Raji (cell line): ENCODE measurements around the gene TMEM108.

Experiments used
- POLR2A ChIP-seq: IDR thresholded peaks from 2 replicates; pipeline ENCODE4 v1.6.1; 2011; ENCODE audit warnings: low read depth, low read length, control low read depth; ENCODE audit not compliant: insufficient read depth

TMEM108 gene

DNA sequence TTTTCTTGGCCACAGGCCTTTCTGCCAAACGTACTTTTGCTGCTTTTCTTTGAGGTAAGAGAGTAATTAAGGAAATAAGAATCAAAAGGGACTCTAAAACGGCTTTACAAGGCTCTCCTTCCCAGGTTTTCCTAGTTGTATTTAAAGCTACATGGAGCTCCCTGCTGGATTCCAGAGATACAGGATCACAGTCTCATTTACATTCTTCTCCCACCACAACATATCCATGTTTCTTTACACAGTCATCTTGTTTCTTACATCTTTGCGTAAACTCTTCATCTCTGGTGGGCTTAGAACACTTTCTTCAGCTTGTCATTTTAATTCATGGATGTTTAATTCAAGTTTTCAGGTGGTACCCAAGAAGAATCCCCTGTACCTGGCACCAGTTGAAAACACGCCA is 244.0 kb downstream of the TMEM108 start:
- TF ChIP-seq POLR2A, result no peak

DNA sequence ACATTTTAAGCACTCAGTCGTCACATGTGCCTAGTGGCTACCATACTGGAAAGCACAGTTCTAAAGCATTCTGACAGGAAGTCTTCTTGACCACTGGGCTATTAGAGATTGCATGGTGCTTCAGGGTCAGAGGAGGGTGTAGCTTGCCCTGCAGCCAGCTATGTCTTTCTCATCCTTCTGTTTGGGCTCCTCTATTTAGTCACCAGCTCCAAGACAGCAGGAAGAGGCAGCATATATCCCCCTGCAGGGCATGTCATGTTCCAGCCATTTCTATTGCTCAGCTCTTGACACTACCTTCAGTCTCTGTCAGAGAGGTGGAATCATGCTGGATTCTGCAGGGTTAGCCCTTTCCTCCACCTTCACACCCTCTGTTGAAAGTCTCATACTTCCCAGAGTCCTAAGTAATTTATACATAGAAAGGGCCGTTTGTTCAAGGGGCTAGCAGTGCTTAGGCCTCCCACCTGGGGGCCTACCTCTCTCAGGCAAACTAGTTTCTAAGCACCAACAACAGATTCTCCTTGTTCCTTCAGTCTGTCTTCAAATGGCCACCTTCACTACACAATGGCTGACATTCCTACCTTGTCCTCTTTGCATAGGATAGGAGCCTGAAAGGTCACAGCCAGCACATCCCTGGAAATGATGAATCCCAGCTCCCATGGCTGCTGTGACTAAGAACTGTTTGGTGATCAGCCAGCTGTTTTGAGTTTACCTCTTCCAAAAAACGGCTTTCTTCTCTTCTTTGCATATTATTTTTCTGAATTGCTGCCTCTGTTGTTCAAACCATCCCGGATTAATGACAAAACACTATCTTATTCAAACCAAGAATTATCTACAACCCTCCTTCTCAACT is 246.0 kb downstream of the TMEM108 start:
- TF ChIP-seq POLR2A, result no peak

DNA sequence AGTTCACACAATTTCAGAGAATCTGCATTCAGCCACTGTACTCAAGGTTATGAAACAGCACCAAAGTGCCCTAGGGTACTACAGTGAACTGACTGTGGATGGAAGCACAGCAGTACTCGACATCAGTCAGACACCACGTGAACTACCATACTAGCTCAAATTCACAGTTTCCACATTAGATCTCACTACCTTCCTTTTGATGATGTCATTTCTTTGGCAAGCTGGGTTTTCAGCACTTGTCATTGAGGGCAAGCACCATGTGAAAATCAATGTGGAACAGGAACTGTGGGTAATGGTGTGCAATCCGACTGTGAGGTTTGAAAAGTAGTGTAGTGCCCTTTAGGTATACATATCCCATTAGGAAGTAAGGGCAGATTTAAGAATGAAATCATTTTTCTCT is 251.1 kb downstream of the TMEM108 start:
- no peak for TF ChIP-seq POLR2A

DNA sequence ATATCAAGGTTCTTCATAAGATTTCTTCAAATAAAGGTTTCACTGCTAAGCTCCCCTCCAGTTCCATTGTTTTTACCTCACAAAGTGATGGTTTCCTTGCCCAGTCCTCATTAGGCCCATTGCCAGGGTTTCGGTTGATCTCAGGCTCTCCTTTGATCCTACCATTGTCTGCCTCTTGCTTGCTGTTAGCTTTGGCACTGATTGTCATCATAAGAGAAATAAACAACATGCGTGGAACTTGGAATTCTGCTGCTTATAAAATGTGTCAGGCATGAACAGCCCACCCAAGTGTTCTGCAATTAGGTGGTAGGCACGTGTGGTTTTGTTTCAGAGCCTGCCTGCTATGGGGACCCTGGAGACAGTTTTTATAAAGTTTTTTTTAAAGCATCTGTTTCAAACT is 254.1 kb downstream of the TMEM108 start:
- no peak for TF ChIP-seq POLR2A

DNA sequence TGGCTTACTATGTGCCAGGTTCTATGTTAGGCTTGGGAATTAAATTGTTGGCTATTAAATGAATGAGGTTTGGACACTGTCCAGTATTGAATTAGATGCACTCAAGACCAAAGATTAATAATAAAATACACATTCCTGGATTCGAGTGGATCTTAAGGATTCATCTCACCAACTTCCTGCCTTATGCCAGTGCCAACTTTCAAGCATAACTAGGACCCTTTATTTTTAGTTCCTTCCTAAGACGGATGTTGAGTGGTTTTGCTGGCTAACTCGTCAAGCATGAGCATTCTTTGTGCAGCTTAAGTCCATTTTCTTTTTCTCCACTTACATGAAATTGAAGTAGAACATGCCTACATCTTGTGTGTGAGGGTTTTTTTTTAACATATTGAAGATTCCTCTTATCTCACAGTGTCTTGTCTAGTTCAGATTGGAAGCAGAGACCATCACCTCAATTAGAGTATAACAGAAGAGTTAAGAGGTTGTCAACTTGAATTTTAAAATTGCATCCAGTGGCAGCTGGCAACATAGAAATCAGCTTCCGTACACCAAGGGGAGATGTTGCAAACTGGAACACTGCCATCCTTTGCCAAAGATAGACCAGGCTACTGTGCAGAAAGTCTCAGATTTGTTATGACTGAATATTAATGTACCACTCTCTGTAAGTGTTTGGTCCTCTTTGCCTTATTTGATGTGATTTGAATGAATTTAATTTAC is 255.4 kb downstream of the TMEM108 start:
- no peak for TF ChIP-seq POLR2A

DNA sequence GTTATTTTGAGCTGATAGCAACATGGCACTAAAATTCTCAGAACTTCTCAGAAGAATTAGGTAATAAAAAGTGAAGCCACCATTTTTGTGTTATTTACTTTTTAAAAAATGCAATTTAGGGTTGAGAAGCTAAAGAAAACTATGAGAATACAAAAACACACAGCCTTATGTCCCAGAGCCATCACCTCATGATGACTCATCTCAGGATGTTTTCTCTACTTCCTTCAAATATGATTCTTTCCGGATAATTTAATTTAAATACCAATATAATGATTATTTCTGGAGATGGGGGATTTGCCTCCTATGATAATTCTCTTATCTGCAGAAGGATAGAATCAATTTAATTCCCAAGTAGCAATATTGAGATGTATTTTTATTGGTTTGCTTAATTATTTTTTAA is 256.1 kb downstream of the TMEM108 start:
- TF ChIP-seq POLR2A, result no peak

DNA sequence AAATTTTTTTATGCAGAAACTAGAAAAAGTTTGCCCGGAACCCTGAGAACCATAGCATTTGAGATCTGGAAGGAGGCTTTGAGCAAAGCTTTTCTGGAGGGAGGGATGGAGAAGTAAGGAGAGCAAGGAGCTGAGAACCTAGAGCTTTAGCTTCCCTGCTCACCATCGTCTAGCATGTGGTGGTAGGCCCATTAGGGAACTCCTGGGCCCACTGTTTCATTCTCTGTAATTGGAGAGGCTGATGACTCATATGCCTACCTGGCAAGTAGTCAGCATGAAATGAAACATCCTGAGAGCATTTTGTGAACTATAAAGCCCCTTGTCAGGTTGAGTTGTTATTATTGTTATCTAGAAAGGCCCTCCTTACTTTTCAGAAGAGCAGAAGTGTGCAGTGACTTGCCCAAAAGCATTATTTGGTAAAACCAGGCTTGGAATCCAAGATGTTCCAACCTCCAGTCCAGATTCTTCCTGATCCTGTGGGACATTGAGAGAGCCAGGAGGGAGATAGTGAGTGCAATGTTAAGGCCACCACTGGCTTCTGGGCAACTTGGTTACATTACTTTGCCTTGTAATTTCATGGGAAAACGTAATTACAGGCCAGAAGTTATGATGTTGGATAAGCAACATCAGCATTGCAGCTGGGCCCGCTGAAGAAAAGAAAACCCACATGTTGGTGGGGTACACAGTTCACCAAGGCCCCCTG is 257.2 kb downstream of the TMEM108 start:
- TF ChIP-seq POLR2A, result no peak

DNA sequence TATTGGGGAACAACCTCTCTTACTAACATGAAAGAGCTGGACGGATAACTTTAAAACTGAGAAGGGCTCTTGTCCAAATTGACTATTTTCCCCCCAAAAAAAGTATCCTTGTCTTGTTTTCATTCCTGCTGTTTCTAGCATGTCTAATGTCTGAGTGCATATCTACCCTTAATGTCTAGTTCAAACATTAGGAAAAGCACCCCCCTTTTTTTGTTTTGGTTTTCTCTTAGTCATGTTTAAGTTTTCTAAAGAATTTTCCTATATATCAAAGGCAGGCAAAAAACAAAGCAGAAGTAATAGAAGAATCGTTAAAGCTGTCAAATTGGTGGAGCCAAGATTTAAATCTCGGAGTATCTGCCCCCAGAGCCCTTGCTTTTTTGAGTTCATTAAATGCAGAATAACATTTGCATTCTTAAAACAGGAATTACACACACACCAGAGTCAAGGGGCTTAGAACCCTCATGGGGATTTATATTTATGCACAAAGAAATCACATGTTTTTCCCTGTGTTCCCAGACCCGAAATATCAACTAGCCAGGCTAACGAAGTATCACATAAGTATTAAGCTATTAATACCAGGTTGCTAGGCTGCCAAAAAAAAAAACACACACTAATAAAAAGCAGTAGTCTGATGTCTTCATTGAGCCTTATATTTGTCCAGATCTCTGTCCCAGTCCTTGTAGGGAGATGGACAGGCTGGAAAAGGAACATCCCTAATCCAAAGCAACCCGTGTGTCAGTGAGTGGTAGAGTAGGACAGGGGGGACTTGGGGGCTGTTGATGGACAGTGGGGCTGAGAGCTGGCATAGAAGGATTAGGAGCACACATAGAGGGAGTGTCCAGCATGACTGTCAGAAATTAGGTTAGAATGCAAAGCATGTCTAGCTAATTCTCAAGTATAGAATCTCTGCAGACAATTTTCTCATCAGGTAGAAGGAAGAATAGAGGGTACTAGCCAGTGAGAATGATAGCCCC is 258.0 kb downstream of the TMEM108 start:
- no peak for TF ChIP-seq POLR2A

DNA sequence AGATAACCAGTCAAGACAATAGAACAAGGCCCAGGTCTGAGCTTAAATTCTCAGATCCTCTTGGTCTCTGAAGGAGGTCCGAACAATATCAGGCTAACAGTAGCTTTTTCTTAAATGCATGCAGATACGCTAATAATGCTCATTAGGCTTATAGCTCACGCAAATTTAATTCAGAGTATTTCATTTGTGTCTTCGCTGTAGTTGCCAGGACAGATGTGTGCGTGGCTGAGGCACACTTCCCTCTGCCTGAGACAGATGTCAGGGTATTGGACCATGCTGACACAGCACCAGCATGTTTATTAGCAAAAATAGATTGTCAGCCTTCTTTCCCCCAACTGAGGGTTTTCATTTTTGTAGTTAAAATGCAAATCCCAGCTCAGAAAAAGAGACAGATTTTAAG is 258.8 kb downstream of the TMEM108 start:
- no peak for TF ChIP-seq POLR2A

DNA sequence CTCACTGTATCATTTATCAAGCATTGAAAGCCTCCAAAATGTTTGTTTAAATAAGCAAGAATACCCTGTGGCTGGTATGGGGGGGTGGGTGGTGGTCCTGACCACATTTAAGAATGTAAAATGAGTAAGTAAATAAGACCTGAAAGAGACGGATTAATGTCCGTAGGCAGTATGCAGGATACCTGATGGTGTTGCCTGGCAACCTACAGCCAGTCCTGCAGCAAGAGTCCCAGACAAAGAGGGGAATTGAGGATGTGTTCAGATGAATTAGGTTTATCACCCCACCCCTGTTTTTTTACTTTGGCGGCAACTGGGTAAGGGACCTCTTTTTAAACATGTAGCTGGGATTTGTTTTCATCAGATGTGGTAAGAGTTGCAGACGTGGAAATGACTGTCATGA is 261.9 kb downstream of the TMEM108 start:
- no peak for TF ChIP-seq POLR2A

DNA sequence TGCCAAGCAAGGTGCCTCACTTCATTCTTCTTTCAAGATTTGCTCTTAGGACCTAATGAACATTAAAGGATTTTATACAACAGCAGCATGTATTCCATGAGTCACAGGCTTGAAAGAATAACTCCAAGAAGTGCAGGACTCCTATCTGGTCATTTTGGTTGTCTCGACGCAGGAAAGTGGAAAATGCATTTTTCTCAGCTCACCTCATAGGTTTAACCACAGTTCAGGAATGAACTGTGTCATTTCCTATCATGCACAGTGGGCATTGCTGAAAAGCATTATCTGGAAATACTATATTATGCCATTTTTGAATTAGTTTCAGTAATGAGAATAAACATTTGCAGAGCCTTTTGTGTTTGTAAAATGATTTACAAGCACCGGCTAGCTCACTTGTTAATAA is 263.0 kb downstream of the TMEM108 start:
- no peak for TF ChIP-seq POLR2A

DNA sequence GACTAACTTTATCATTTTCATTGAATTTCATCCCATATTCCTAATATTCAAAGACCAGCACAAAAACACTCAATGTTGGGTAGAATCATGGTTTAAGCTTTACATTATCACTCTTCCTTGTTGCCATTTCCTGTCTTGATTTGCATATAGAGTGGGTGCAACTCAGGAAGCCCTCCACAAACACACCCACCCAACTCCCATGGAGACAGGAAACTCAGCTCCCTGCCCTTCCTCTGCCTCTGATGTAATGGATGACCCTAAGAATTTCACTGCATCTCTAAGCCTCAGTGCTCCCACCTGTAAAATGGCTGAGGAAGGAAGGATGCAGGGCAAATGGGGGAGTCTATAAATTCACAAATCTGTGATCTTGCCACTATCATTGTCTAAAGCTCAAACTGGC is 263.5 kb downstream of the TMEM108 start:
- TF ChIP-seq POLR2A, result no peak

DNA sequence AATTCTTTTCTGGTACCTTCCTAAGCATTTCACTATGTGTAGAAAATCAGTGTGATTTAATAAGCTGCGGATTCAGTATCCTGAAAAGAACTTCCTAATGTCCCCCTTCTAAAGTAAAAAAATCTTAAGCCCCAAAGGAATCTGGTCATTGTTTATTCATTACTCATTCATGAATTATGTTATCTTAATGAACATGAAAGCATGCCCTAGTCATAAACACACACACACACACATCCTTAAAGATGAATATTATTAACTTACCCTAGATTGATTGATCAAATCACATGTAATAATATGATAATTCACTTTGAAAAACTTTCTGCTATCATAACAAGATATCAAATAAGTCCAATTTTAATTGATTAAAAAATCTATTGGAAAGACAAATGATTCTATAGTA is 265.2 kb downstream of the TMEM108 start:
- no peak for TF ChIP-seq POLR2A

DNA sequence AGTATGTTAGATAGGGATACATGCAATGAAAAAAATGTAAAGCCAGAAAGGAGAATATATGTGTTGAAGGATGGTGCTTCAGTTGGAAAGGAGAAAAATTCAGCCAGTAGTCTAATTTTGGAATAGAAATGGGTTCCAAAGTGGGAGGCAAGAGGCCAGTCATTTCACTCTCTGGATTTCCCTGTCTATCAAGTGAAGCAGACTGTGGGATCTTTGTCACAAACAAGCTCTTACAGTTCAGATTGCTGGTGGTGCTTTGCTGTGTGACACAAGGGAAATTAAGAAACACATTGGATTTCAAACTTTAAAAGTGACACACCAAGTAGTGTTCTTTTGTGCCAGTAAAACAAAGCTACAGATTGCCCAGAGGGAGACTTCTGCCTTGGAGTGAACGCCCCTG is 279.7 kb downstream of the TMEM108 start:
- no peak for TF ChIP-seq POLR2A

DNA sequence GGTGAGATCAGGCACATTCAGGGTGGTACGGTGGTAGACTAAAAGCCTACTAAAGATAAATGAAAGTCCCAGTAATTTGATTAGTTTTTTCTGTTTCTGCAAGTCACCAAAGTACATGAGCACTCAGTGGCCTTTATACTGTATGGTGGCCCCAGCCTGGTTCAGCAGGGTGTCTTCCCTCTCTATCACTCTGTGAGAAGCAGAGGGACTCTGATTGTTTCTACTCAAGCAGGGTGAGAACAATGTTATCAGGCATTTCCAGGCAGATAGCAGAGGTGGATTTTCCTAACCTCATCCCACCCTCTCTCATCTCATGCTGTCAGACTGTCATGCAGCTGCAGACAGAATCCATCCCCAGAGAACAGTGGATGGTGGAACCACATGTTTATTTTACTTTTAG is 290.2 kb downstream of the TMEM108 start:
- TF ChIP-seq POLR2A, result no peak
